H1 (cell line): ENCODE measurements around the gene GPR39.

ENCODE experiments used
- EP300 ChIP-seq, 2 experiments: IDR thresholded peaks; 1 replicate in 1 of 2; 2 replicates in 1 of 2; pipeline ENCODE4 v1.6.1; 2011 to 2012; ENCODE audit warnings: low read depth in 2 of 2, low read length in 2 of 2, mild to moderate bottlenecking in 2 of 2, borderline replicate concordance in 1 of 2, inconsistent platforms in 1 of 2, moderate library complexity in 1 of 2
- EZH2 ChIP-seq: fragments of 200-600 bp; sonication (generic); IDR thresholded peaks from 2 replicates; pipeline ENCODE4 v1.7.1; 2012; ENCODE audit warnings: low read depth, mild to moderate bottlenecking, moderate library complexity, low read length, inconsistent platforms; ENCODE audit not compliant: severe bottlenecking
- HDAC2 ChIP-seq, 2 experiments: fragments of 300-600 bp in 1 of 2; sonication (generic) in 1 of 2; IDR thresholded peaks; 2 replicates each; pipeline ENCODE4 v1.6.1; 2011 to 2012; ENCODE audit warnings: low read depth in 2 of 2, low read length in 2 of 2, mild to moderate bottlenecking in 2 of 2, moderate library complexity in 2 of 2, borderline replicate concordance in 1 of 2, inconsistent platforms in 1 of 2
- KDM1A ChIP-seq: fragments of 200-600, 300-600 bp; sonication (generic); IDR thresholded peaks from 2 replicates; pipeline ENCODE4 v1.7.1; 2016; ENCODE audit warnings: mild to moderate bottlenecking, low read length, borderline replicate concordance
- MAFK ChIP-seq: IDR thresholded peaks from 2 replicates; pipeline ENCODE4 v1.6.1; 2012; ENCODE audit warnings: low read depth, mild to moderate bottlenecking, improper control_type of control experiment, low read length
- NRF1 ChIP-seq: IDR thresholded peaks from 2 replicates; pipeline ENCODE4 v1.6.1; 2011; ENCODE audit warnings: mild to moderate bottlenecking, low read depth, low read length, improper control_type of control experiment
- POLR2A ChIP-seq, 2 experiments: IDR thresholded peaks; 1 replicate in 1 of 2; 2 replicates in 1 of 2; pipeline ENCODE4 v1.6.1; 2011; ENCODE audit warnings: low read depth in 2 of 2, low read length in 2 of 2, mild to moderate bottlenecking in 2 of 2; ENCODE audit errors: control extremely low read depth in 1 of 2
- POLR2AphosphoS5 ChIP-seq: IDR thresholded peaks from 2 replicates; pipeline ENCODE4 v1.6.1; 2011; ENCODE audit warnings: low read depth, low read length
- SIN3A ChIP-seq, 2 experiments: IDR thresholded peaks in 1 of 2; conservative IDR thresholded peaks in 1 of 2; 2 replicates each; pipeline ENCODE4 v1.6.1; 2011 to 2012; ENCODE audit warnings: low read length in 2 of 2, improper control_type of control experiment in 1 of 2, low read depth in 1 of 2, mild to moderate bottlenecking in 1 of 2
- SP1 ChIP-seq: IDR thresholded peaks from 2 replicates; pipeline ENCODE4 v1.6.1; 2011; ENCODE audit warnings: low read depth, low read length
- SP2 ChIP-seq: IDR thresholded peaks from 2 replicates; pipeline ENCODE4 v1.6.1; 2012; ENCODE audit warnings: mild to moderate bottlenecking, low read length, inconsistent platforms
- TAF1 ChIP-seq: IDR thresholded peaks from 2 replicates; pipeline ENCODE4 v1.6.1; 2011; ENCODE audit warnings: mild to moderate bottlenecking, low read depth, low read length
- TCF12 ChIP-seq: IDR thresholded peaks from 2 replicates; pipeline ENCODE4 v1.6.1; 2011; ENCODE audit warnings: low read depth, mild to moderate bottlenecking, low read length
- TF ChIP-seq, protein P1 (sequence below), 3 experiments: IDR thresholded peaks; 1 replicate in 2 of 3; 2 replicates in 1 of 3; pipeline versions ENCODE4 v1.5.1 to v1.6.1; 2011; ENCODE audit warnings: low read length in 3 of 3, mild to moderate bottlenecking in 3 of 3, inconsistent platforms in 2 of 3, low read depth in 1 of 3, moderate library complexity in 1 of 3; ENCODE audit not compliant: insufficient read depth in 1 of 3; ENCODE audit errors: control extremely low read depth in 1 of 3

DNA sequence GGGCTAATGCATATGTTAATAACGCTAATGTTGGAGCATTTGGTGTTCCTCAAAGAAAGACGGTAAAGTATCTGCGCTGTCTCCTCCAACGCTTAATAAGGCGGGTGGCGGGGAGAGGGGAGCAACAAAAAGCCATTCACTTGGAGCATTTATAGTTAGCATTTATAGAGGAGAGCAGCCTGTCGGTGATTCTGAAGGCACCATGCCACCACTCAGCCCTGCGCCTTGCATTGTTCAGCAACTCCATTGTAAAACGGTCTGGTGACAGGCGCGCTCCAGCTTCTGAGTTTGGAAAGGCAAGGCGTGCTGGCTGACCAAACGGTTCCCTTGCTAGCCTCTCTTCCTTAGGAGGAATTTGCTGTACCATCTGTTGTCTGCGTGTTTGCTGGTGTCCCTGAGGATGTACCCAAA lies 169.5 kb downstream of the GPR39 start:
- TF ChIP-seq, protein P1, sequence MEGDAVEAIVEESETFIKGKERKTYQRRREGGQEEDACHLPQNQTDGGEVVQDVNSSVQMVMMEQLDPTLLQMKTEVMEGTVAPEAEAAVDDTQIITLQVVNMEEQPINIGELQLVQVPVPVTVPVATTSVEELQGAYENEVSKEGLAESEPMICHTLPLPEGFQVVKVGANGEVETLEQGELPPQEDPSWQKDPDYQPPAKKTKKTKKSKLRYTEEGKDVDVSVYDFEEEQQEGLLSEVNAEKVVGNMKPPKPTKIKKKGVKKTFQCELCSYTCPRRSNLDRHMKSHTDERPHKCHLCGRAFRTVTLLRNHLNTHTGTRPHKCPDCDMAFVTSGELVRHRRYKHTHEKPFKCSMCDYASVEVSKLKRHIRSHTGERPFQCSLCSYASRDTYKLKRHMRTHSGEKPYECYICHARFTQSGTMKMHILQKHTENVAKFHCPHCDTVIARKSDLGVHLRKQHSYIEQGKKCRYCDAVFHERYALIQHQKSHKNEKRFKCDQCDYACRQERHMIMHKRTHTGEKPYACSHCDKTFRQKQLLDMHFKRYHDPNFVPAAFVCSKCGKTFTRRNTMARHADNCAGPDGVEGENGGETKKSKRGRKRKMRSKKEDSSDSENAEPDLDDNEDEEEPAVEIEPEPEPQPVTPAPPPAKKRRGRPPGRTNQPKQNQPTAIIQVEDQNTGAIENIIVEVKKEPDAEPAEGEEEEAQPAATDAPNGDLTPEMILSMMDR (IDR thresholded peaks at IDR 0.05; ENCODE audit: control extremely low read depth in 1 of 3, insufficient read depth in 1 of 3, low read depth in 1 of 3, low read length in 3 of 3), result no peak
- TF ChIP-seq TAF1 (no peak), SP1 (no peak), SP2 (no peak), HDAC2 (IDR thresholded peaks at IDR 0.05; ENCODE audit: borderline replicate concordance in 1 of 2, low read depth in 2 of 2, low read length in 2 of 2) (no peak), MAFK (no peak), SIN3A (conservative IDR thresholded peaks at IDR 0.05 in 1 of 2, IDR thresholded peaks at IDR 0.05 in 1 of 2; ENCODE audit: low read depth in 1 of 2, low read length in 2 of 2) (no peak), POLR2AphosphoS5 (no peak), NRF1 (no peak), EP300 (IDR thresholded peaks at IDR 0.05; ENCODE audit: borderline replicate concordance in 1 of 2, low read depth in 2 of 2, low read length in 2 of 2) (no peak), TCF12 (no peak), POLR2A (IDR thresholded peaks at IDR 0.05; ENCODE audit: control extremely low read depth in 1 of 2, low read depth in 2 of 2, low read length in 2 of 2) (no peak), EZH2 (no peak), KDM1A (no peak)
